Muscle of back (tissue), 10 donors: Measurements from ENCODE around the gene FZR1. TPM values are rescaled to one million over a fixed set of nuclear protein-coding genes. Genes with fewer than 3 reads are reported as not detected.

Source experiments
- polyA plus RNA-seq, 10 donors: library from polyadenylated mRNA; unstranded; fragments of 120-200 nt; gene quantifications; one replicate each; pipeline ENCODE4 v1.2.1, GENCODE V29; 2013; ENCODE audit not compliant: insufficient read length in 10 of 10

FZR1 gene
- polyA plus RNA-seq, 10 donors = 24.6 to 34.3 (median 27.1) TPM

Other genes starting within 250 kb of the FZR1 start
- 10 to 100 TPM; 35.1 to 50.8 (median 39.2) TPM for gene NFIC, start 139.7 kb upstream of the FZR1 start, polyA plus RNA-seq
- under 1 TPM in 4 of 10 donors, not detected in 6; 0.15 to 0.99 (median 0.45) TPM for gene SMIM24, start 25.8 kb upstream of the FZR1 start, polyA plus RNA-seq
- not detected for gene SMIM44, start 22.9 kb upstream of the FZR1 start, polyA plus RNA-seq
- 10 to 100 TPM in 1 of 10 donors, 1 to 10 TPM in 9; 3.8 to 10.0 (median 5.7) TPM for gene DOHH, start 5.6 kb upstream of the FZR1 start, polyA plus RNA-seq
- gene TEKTIP1, start 32.9 kb downstream of the FZR1 start, polyA plus RNA-seq = 1 to 10 TPM; 2.1 to 4.4 (median 2.7) TPM
- gene MFSD12, start 51.3 kb downstream of the FZR1 start, polyA plus RNA-seq = 10 to 100 TPM; 21.7 to 34.5 (median 25.9) TPM
- gene HMG20B, start 66.6 kb downstream of the FZR1 start, polyA plus RNA-seq = 10 to 100 TPM; 28.2 to 43.6 (median 34.7) TPM
- gene GIPC3, start 79.2 kb downstream of the FZR1 start, polyA plus RNA-seq = 1 to 10 TPM; 1.2 to 2.1 (median 1.6) TPM
- 1 to 10 TPM; 1.2 to 3.7 (median 1.7) TPM for gene TBXA2R, start 100.6 kb downstream of the FZR1 start, polyA plus RNA-seq
- 10 to 100 TPM; 15.3 to 21.8 (median 17.1) TPM for gene CACTIN, start 120.5 kb downstream of the FZR1 start, polyA plus RNA-seq
- gene PIP5K1C, start 194.2 kb downstream of the FZR1 start, polyA plus RNA-seq = 10 to 100 TPM; 16.4 to 25.5 (median 20.7) TPM
- gene TJP3, start 202.1 kb downstream of the FZR1 start, polyA plus RNA-seq = 1 to 10 TPM in 1 of 10 donors, under 1 TPM in 8, not detected in 1; 0.44 to 1.1 (median 0.62) TPM